H1 (cell line): Measurements from ENCODE around the gene RICTOR. TPM values are rescaled to one million over a fixed set of nuclear protein-coding genes. Genes with fewer than 3 reads are reported as not detected.

Source experiments
- CTCF ChIA-PET: fragments of 300-600 bp; sonication (Branson Sonifier 250); formaldehyde crosslinking; loops from one replicate; lab custom pipeline; 2021; ENCODE audit not compliant: partially characterized antibody; lab: Charles Lee
- POLR2A ChIA-PET: fragments of 300-600 bp; sonication (Branson Sonifier 250); formaldehyde crosslinking; loops from one replicate; lab custom pipeline; 2021; ENCODE audit warnings: inconsistent platforms; ENCODE audit not compliant: partially characterized antibody; lab: Charles Lee
- DNase-seq, 2 experiments: peaks; one replicate each; pipeline versions ENCODE4 v3.0.0 to v3.0.0-alpha.2; 2010 to 2022; ENCODE audit warnings: low spot score in 2 of 2, low read depth in 1 of 2, mixed read lengths in 1 of 2
- FAIRE-seq: peaks from 2 replicates; lab custom pipeline; 2011; peaks lifted over from hg19 to GRCh38; lab: Jason Lieb, UNC
- H2AFZ ChIP-seq: 2 replicates; pipeline ENCODE4 v1.8.1; 2012; ENCODE audit warnings: low read length, inconsistent platforms
- H2AK5ac ChIP-seq: 2 replicates; pipeline ENCODE4 v1.6.1; 2013; ENCODE audit warnings: low read depth, low read length
- H2BK120ac ChIP-seq: replicated peaks from 2 replicates; pipeline ENCODE3; 2013; ENCODE audit warnings: low read depth, low read length, inconsistent platforms
- H2BK12ac ChIP-seq: 2 replicates; pipeline ENCODE4 v1.6.1; 2013; ENCODE audit warnings: low read depth, low read length
- H2BK15ac ChIP-seq: 2 replicates; pipeline ENCODE4 v1.6.1; 2013; ENCODE audit warnings: low read length
- H2BK20ac ChIP-seq: 2 replicates; pipeline ENCODE4 v1.6.1; 2013; ENCODE audit warnings: low read length
- H2BK5ac ChIP-seq: 2 replicates; pipeline ENCODE4 v1.6.1; 2013; ENCODE audit warnings: low read depth, low read length
- H3K14ac ChIP-seq: 2 replicates; pipeline ENCODE4 v1.6.1; 2013; ENCODE audit warnings: inconsistent platforms; ENCODE audit not compliant: insufficient read length
- H3K18ac ChIP-seq: 2 replicates; pipeline ENCODE4 v1.6.1; 2013; ENCODE audit warnings: low read length; ENCODE audit errors: extremely low read depth
- H3K23ac ChIP-seq: 2 replicates; pipeline ENCODE4 v1.6.1; 2013; ENCODE audit warnings: inconsistent platforms; ENCODE audit not compliant: insufficient read length
- H3K23me2 ChIP-seq: 2 replicates; pipeline ENCODE4 v1.6.1; 2013; ENCODE audit warnings: low read depth, low read length
- H3K27ac ChIP-seq: 2 replicates; pipeline ENCODE4 v1.6.1; 2011; ENCODE audit warnings: low read depth, low read length, inconsistent platforms
- H3K27me3 ChIP-seq, 4 experiments: replicated peaks in 1 of 4; 1 replicate in 1 of 4; 2 replicates in 3 of 4; pipeline versions ENCODE4 v1.6.1 to v1.8.1; 2011 to 2013; ENCODE audit warnings: low read length in 3 of 4, mild to moderate bottlenecking in 3 of 4, inconsistent platforms in 2 of 4, mixed read lengths in 2 of 4, moderate library complexity in 1 of 4; ENCODE audit not compliant: control insufficient read depth in 3 of 4, insufficient read depth in 3 of 4; ENCODE audit errors: extremely low read depth in 1 of 4
- H3K36me3 ChIP-seq, 4 experiments: 2 replicates each; pipeline versions ENCODE4 v1.6.1 to v1.8.1; 2011 to 2013; ENCODE audit warnings: mild to moderate bottlenecking in 4 of 4, low read length in 3 of 4, moderate library complexity in 2 of 4, control low read depth in 1 of 4, inconsistent platforms in 1 of 4; ENCODE audit not compliant: insufficient read depth in 4 of 4, control insufficient read depth in 2 of 4
- H3K4ac ChIP-seq: replicated peaks from 2 replicates; pipeline ENCODE3; 2013; ENCODE audit warnings: low read length, low read depth, mixed read lengths, inconsistent platforms; ENCODE audit not compliant: insufficient read length
- H3K4me1 ChIP-seq, 4 experiments: replicated peaks in 1 of 4; 1 replicate in 1 of 4; 2 replicates in 3 of 4; pipeline versions ENCODE4 v1.6.1 to v1.8.1; 2011 to 2013; ENCODE audit warnings: low read length in 3 of 4, inconsistent platforms in 2 of 4, mixed read lengths in 1 of 4; ENCODE audit not compliant: insufficient read depth in 4 of 4, control insufficient read depth in 3 of 4
- H3K4me2 ChIP-seq, 2 experiments: 2 replicates each; pipeline versions ENCODE4 v1.6.1 to v1.8.1; 2011 to 2013; ENCODE audit warnings: low read depth in 2 of 2, low read length in 2 of 2, control low read depth in 1 of 2, inconsistent platforms in 1 of 2, mild to moderate bottlenecking in 1 of 2; ENCODE audit not compliant: insufficient read depth in 1 of 2
- H3K4me3 ChIP-seq, 4 experiments: fragments of 200-600, 300-600 bp in 1 of 4; sonication (generic), shearing (Covaris generic), sonication (Bioruptor Twin) in 1 of 4; 2 replicates each; pipeline versions ENCODE4 v1.5.1 to v1.8.1; 2011 to 2016; ENCODE audit warnings: low read length in 4 of 4, low read depth in 3 of 4, control low read depth in 2 of 4, inconsistent platforms in 2 of 4, mild to moderate bottlenecking in 2 of 4, mixed read lengths in 1 of 4, moderate library complexity in 1 of 4; ENCODE audit not compliant: insufficient read depth in 2 of 4; ENCODE audit errors: extremely low read depth in 1 of 4
- H3K56ac ChIP-seq: replicated peaks from 2 replicates; pipeline ENCODE3; 2013; ENCODE audit warnings: low read depth, mild to moderate bottlenecking, mixed read lengths, low read length, inconsistent platforms; ENCODE audit not compliant: insufficient read length
- H3K79me1 ChIP-seq: 2 replicates; pipeline ENCODE4 v1.6.1; 2013; ENCODE audit warnings: low read depth, low read length, control low read depth
- H3K79me2 ChIP-seq, 2 experiments: 2 replicates each; pipeline versions ENCODE4 v1.6.1 to v1.8.1; 2012 to 2013; ENCODE audit warnings: low read length in 2 of 2, mild to moderate bottlenecking in 2 of 2, inconsistent platforms in 1 of 2; ENCODE audit not compliant: insufficient read depth in 2 of 2, control insufficient read depth in 1 of 2
- H3K9ac ChIP-seq, 4 experiments: replicated peaks in 1 of 4; 1 replicate in 1 of 4; 2 replicates in 3 of 4; pipeline versions ENCODE4 v1.6.1 to v1.8.1; 2011 to 2013; ENCODE audit warnings: low read depth in 3 of 4, low read length in 3 of 4, control low read depth in 2 of 4, mild to moderate bottlenecking in 2 of 4, moderate library complexity in 2 of 4, inconsistent platforms in 1 of 4; ENCODE audit errors: extremely low read depth in 1 of 4
- H3K9me3 ChIP-seq, 2 experiments: 2 replicates each; pipeline versions ENCODE4 v1.6.1 to v1.8.1; 2012 to 2013; ENCODE audit warnings: mild to moderate bottlenecking in 2 of 2, moderate library complexity in 2 of 2, control low read depth in 1 of 2, inconsistent platforms in 1 of 2, low read depth in 1 of 2, low read length in 1 of 2, mixed read lengths in 1 of 2; ENCODE audit not compliant: insufficient read depth in 2 of 2
- H4K20me1 ChIP-seq, 2 experiments: replicated peaks in 1 of 2; 2 replicates each; pipeline versions ENCODE3 to v1.8.1; 2011 to 2013; ENCODE audit warnings: inconsistent platforms in 2 of 2, low read length in 2 of 2, mild to moderate bottlenecking in 1 of 2; ENCODE audit not compliant: insufficient read depth in 2 of 2, control insufficient read depth in 1 of 2
- H4K5ac ChIP-seq: 2 replicates; pipeline ENCODE4 v1.6.1; 2013; ENCODE audit warnings: low read length, low read depth, mixed read lengths, inconsistent platforms; ENCODE audit not compliant: insufficient read length
- H4K8ac ChIP-seq: 2 replicates; pipeline ENCODE4 v1.8.0; 2013; ENCODE audit warnings: mild to moderate bottlenecking, moderate library complexity, low read length, inconsistent platforms; ENCODE audit not compliant: insufficient read depth; ENCODE audit errors: extremely low read depth
- H4K91ac ChIP-seq: replicated peaks from 2 replicates; pipeline ENCODE3; 2013; ENCODE audit warnings: low read length, mixed read lengths, inconsistent platforms; ENCODE audit not compliant: insufficient read length
- CEBPB ChIP-seq: IDR thresholded peaks from 2 replicates; pipeline ENCODE4 v1.6.1; 2012; ENCODE audit warnings: low read depth, low read length
- CHD1 ChIP-seq: IDR thresholded peaks from 2 replicates; pipeline ENCODE4 v1.6.1; 2012; ENCODE audit warnings: low read depth, low read length, improper control_type of control experiment
- CREB1 ChIP-seq: IDR thresholded peaks from 2 replicates; pipeline ENCODE4 v1.6.1; 2012; ENCODE audit warnings: inconsistent platforms
- GTF2F1 ChIP-seq: IDR thresholded peaks from 2 replicates; pipeline ENCODE4 v1.6.1; 2012; ENCODE audit warnings: low read depth, low read length, improper control_type of control experiment, borderline replicate concordance
- RXRA ChIP-seq: IDR thresholded peaks from 2 replicates; pipeline ENCODE4 v1.6.1; 2011; ENCODE audit warnings: low read depth, mild to moderate bottlenecking, low read length, moderate library complexity; ENCODE audit not compliant: insufficient read depth
- SUZ12 ChIP-seq: fragments of 200-600 bp; sonication (generic); IDR thresholded peaks from 2 replicates; pipeline ENCODE4 v1.6.1; 2012; ENCODE audit warnings: mild to moderate bottlenecking, inconsistent platforms, low read length, moderate library complexity, mixed read lengths
- WGBS, 2 experiments: shearing (Covaris generic) in 1 of 2; methylation state at CpG; one replicate each; pipeline versions ENCODE4 v1.1.6 to v1.1.7; 2013 to 2015; ENCODE audit warnings: low lambda C conversion rate in 2 of 2, mixed read lengths in 2 of 2, inconsistent platforms in 1 of 2, low coverage in 1 of 2, missing lambda C conversion rate in 1 of 2; ENCODE audit not compliant: insufficient replicate concordance in 2 of 2, insufficient coverage in 1 of 2, insufficient read length in 1 of 2; ENCODE audit errors: extremely low coverage in 1 of 2, missing lambda C conversion rate in 1 of 2; 5-methylcytosine and 5-hydroxymethylcytosine counted together
- polyA plus RNA-seq, 7 experiments: library from polyadenylated mRNA; depleted of rRNA in 3 of 7; stranded (reverse) in 5 of 7; unstranded in 2 of 7; fragments of >200 nt in 5 of 7; fragments of 200-250 nt in 2 of 7; gene quantifications; 1 replicate in 5 of 7; 2 replicates in 1 of 7; 4 replicates in 1 of 7; pipeline versions ENCODE4 v1.2.1 to v1.2.3, GENCODE V29; 2011 to 2013; ENCODE audit warnings: missing spikeins in 2 of 7, mixed read lengths in 2 of 7
- total RNA-seq: library from RNA; stranded (reverse); fragmentation: NEBNext Ultra II Directional; extraction: Animal tissue kit (Norgen Biotek cat#: 25700); gene quantifications from 2 replicates; pipeline ENCODE4 v1.2.1, GENCODE V29; 2021

Gene RICTOR
- total and polyA plus RNA-seq, 2 of the 8 experiments (the other 6 are each of a cell fraction or from before 2014, with no cell fraction given) = 4.3 to 26.6 TPM

DNA sequence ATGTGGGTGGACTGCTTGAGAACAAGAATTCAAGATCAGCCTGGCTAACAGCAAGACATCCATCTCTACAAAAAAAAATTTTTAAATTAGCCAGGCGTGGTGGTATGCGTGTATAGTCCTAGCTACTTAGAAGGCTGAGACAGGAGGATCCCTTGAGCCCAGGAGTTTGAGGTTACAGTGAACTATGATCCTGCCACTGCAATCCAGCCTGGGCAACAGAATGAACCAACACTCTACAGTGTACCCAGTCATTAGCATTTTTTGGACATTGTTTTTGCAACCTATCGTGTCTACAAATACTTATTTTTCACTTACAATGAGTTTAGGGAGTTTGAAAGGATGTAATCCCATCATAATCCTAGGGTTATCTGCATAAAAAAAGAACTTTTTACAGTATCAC is 22.1 kb downstream of the RICTOR start:
- peaks cover 4 to 89% of the 10 kb centered on the region in 2 experiments; a peak in 2 of 4 replicates for H3K79me2 ChIP-seq
- H3K4me1 ChIP-seq = no peaks in the 10 kb centered on the region
- no peak overlapping the region for H2BK20ac ChIP-seq
- H3K79me1 ChIP-seq = no peaks in the 10 kb centered on the region; the same call in 1 of the 2 replicates
- no peak overlapping the region for H2BK15ac ChIP-seq
- no peaks in the 10 kb centered on the region for H3K23me2 ChIP-seq
- H3K23ac ChIP-seq = no peak overlapping the region
- H2BK120ac ChIP-seq = no peak overlapping the region
- no peak overlapping the region for H2BK5ac ChIP-seq
- no peak overlapping the region for H4K5ac ChIP-seq
- peaks cover 0 to 2% of the 10 kb centered on the region in 2 experiments for H4K20me1 ChIP-seq
- no peak overlapping the region for H2AFZ ChIP-seq
- no peak overlapping the region for H3K4ac ChIP-seq
- H3K27ac ChIP-seq = no peak overlapping the region
- H3K56ac ChIP-seq = no peak overlapping the region
- no peak overlapping the region for H2AK5ac ChIP-seq
- no peak overlapping the region for H4K91ac ChIP-seq
- no peak for FAIRE-seq
- no peak overlapping the region for H3K14ac ChIP-seq
- WGBS, 2 experiments = 90% methylated on average over 3 of the region's 3 CpGs; no CpG with 5 or more reads in 1 of the 2 experiments
- H4K8ac ChIP-seq = no peak overlapping the region
- POLR2A ChIA-PET = no interaction called here
- H3K9ac ChIP-seq = no peak overlapping the region
- no peak overlapping the region for H3K4me2 ChIP-seq
- no peak for DNase-seq
- H2BK12ac ChIP-seq = no peak overlapping the region
- H3K9me3 ChIP-seq = peaks cover 4 to 6% of the 10 kb centered on the region in 2 experiments
- peaks cover 0 to 4% (median 0%) of the 10 kb centered on the region in 4 experiments; a peak in 2 of 8 replicates for H3K36me3 ChIP-seq
- H3K4me3 ChIP-seq = no peak overlapping the region
- H3K27me3 ChIP-seq = no peaks in the 10 kb centered on the region
- no peak overlapping the region for H3K18ac ChIP-seq
- TF ChIP-seq SUZ12 (no peak), CREB1 (no peak), RXRA (no peak), CHD1 (no peak), GTF2F1 (no peak), CEBPB (no peak)
- CTCF ChIA-PET = interaction anchor here (0.6 to 1.2 kb wide), 4 partner anchors 34 to 611 kb away, joined by 3 to 4 read pairs (median 4); no protein-coding TSS in a partner anchor
